HG03439 (cell line): ENCODE measurements around the gene SLC25A39.
"Not testable (repeated sequence)": the region's sequence is repeated elsewhere in the genome, so short reads cannot be mapped to it uniquely, and the experiment has no call there.

Experiments used
- ATAC-seq: cut with Tn5 transposase; IDR thresholded peaks from one replicate; pipeline ENCODE4 v1.9.1; 2021; ENCODE audit warnings: mild to moderate bottlenecking, moderate library complexity; ENCODE audit not compliant: unreplicated experiment

The SLC25A39 gene

DNA sequence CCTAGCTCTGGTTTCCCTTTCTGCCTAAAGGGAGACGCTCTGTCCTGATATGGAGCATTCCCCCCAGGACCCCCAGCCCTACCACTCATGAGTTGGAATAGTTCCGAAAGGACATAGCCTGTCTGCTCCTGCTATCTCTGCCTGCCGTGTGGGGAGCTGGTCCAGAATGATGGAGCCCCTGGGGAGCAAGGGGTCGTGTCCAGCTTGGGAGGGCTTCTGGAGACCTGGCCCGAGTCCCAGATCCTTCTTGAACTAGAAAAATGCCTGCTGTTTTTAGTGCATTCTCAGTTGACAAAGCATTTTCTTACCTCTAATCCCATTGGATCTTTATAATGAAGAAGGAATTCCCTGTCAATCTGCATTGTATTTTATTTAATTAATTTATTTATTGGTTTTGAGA, 11.3 kb upstream of the SLC25A39 start:
- no peak for ATAC-seq

GRCh38 chr17:44335564-44335963, 10.9 kb upstream of the SLC25A39 start:
- ATAC-seq: no peak

DNA sequence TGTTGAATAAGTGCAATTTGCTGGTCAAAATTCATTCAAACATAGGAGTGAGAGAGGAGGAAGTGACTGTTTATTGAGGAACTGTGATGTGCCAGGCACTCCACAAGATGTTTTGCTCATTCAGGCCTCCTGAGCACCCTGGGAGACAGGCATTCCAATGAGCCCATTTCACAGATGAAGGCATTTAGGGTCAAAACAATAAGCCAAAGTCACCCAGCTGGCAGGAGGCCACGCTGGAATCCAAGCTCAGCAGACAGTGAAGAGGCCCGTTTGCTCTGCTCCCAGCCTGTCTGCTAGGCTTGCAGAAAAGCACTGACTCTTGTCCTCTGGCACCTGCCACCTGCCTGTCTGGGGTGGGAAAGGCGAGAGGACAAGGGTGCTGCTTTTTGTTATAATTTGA, 10.1 kb upstream of the SLC25A39 start:
- no peak for ATAC-seq

GRCh38 chr17:44334315-44334714, 9.7 kb upstream of the SLC25A39 start:
- ATAC-seq: no peak

- ATAC-seq: no peak
These were observed 8.7 kb upstream of the SLC25A39 start for GRCh38 chr17:44333371-44333770.

DNA sequence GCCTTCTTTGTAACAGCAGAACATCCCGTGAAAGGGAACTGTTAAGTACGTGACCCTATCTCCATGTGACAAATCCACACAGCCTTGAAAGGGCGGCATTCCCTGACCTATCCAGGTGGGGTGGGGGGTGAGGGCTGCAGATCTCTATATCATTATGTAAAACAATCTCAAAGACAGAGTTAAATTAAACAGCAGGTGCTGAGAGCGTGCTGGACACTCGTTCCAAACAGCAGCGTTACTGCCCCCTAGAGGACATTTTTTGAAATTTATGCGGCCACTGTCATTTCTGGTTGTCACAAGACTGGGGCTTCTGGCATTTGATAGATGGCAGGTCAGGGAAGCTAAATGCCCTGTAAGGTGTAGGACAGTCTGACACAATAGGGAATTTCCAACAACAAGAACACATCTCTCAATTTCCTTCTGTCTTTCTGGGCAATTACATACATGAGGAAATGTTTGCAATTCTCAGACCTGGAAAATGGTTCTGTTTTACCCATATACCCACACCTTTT, 6.7 kb upstream of the SLC25A39 start:
- no peak for ATAC-seq

DNA sequence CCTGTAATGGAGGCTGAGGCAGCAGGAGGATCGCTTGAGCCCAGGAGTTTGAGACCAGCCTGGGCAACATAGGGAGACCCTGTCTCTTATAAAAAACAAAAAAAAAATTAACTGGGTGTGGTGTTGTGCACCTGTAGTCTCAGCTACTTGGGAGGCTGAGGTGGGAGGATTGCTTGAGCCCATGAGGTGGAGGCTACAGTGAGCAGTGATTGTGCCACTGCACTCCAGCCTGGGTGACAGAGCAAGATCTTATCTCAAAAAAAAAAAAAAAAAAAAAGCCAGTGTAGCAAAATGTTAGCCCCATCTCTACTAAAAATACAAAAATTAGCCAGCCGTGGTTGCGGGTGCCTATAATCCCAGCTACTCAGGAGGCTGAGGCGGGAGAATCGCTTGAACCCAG, 5.6 kb upstream of the SLC25A39 start:
- ATAC-seq: not testable (repeated sequence)

GRCh38 chr17:44329516-44329915, 4.9 kb upstream of the SLC25A39 start:
- ATAC-seq: not testable (repeated sequence)

GRCh38 chr17:44327715-44328449, 3.3 kb upstream of the SLC25A39 start:
- no peak for ATAC-seq

DNA sequence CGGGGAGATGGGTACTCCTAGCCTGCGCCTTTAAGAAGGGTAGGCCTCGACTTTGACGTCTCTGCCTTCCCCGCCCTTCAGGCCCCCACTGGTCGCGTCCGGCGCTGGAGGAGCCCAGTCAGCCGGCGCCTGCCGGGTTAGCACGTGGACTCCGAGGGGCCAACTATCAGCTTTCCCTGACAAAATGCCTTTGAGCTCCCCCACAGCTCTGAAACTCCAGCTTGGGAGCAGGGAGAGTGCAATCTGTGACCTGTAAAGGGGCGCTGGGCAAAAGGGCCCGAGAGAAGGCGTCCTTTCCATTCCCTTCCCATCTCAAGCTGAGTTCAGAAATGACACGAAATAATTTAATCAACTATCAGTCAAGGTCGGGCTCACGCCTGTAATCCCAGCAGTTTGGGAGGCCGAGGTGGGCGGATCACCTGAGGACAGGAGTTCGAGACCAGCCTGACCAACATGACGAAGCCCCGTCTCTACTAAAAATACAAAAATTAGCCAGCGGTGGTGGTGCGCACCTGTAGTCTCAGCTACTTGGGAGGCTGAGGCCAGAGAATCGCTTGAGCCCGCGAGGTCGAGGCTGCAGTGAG, 2.3 kb upstream of the SLC25A39 start:
- ATAC-seq: peak; percentile 39

GRCh38 chr17:44324092-44324570, 492 bp downstream of the SLC25A39 start:
- ATAC-seq: peak; percentile 2

- no peak for ATAC-seq
These were observed 1.1 kb downstream of the SLC25A39 start for GRCh38 chr17:44323359-44324091.

- ATAC-seq: no peak
These were observed 2.3 kb downstream of the SLC25A39 start for GRCh38 chr17:44322236-44322895.

DNA sequence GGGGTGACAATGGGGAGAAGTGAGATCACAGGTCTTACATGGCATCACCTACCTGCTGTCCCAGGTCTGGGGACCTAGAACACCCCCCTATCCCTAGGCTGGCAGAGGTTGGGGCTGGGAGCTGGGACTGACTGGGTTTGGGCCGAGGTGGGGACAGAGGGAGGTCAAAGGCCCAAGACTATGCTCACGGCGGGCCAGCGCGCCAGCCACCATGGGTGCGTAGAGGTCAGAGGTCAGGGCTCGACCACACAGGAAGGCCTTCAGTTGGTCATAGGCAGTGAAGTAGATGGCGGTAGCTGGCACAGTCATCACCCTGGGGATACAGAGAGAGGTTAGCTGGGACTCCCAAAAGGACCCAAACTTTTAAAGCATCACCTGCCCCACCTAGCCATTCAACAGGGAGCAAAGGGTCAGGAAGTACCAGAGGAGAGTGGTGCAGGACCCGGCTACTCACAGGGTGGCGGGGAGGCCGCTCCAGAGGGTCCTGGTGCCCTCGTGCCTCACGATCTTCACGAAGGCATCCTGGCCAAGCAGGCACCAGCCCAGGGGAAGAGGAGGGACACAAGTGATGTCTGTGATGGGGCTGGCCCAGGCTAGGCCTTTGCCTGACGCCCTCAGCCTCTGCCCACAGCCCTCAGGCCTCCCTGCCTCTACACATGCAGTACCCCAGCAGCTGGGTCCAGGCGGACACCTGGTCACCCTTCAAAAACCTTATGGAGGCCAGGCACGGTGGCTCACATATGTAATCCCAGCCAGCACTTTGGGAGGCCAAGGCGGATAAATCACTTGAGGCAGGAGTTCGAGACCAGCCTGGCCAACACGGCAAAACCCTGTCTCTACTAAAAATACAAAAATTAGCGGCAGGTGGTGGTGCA, 3.1 kb downstream of the SLC25A39 start:
- no peak for ATAC-seq

- ATAC-seq: no peak
These were observed 4.6 kb downstream of the SLC25A39 start for GRCh38 chr17:44320066-44320465.

- no peak for ATAC-seq
These were observed 6.3 kb downstream of the SLC25A39 start for GRCh38 chr17:44318077-44318892.

- ATAC-seq: no peak
These were observed 7.1 kb downstream of the SLC25A39 start for GRCh38 chr17:44317545-44317944.

GRCh38 chr17:44315760-44316731, 8.6 kb downstream of the SLC25A39 start:
- no peak for ATAC-seq
